Stimulated activated CD8-positive, alpha-beta memory T cell treated with anti-CD3 and anti-CD28 coated beads, Interleukin-12 subunit alpha, Interleukin-12 subunit beta, amount 100 ng/mL, for 24 hours (primary cell): ENCODE measurements around the gene LTBP1.
"Not testable (repeated sequence)": the region's sequence is repeated elsewhere in the genome, so short reads cannot be mapped to it uniquely, and the experiment has no call there.

Source experiments
- DNase-seq: peaks from one replicate; pipeline ENCODE4 v3.0.0-alpha.2; 2020; ENCODE audit errors: extremely low read depth

LTBP1 gene

GRCh38 chr2:33381301-33381858, 434.6 kb downstream of the LTBP1 start:
- no peak for DNase-seq

DNA sequence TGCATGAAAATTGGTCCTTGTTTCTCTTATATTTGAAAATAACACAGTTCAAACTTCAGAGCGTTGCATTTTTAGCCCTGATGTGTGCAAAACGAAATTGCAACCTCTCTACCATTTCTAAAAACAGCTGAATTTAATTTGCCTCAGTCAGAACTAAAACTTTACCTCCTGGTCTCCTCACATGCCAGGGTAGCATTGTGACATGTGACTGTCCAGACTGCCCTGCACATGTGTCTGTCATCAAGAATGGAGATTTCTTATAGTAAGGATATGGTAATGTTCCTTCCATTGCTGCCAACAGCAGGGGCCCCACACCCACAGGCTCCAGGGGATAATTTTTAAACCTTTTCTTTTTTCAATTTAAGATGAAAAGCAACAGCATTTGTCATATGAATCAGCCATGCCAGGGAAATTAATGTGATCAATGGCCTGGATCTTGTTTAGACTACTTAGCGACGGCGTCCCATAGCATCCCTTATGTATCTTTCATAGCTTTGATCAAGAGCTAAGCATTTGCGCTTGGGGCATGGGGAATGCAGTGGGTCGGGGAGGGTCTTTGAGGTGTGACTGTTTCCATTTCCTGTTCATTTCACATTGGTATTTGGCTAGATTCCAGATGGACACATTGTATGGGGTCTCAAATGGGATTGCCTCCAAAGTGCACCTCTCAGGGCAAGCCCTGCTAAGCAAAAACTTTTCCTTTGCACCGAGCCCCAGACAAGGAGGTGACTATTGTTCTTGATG, 437.3 kb downstream of the LTBP1 start:
- no peak for DNase-seq

GRCh38 chr2:33384599-33384961, 437.8 kb downstream of the LTBP1 start:
- DNase-seq: no peak

DNA sequence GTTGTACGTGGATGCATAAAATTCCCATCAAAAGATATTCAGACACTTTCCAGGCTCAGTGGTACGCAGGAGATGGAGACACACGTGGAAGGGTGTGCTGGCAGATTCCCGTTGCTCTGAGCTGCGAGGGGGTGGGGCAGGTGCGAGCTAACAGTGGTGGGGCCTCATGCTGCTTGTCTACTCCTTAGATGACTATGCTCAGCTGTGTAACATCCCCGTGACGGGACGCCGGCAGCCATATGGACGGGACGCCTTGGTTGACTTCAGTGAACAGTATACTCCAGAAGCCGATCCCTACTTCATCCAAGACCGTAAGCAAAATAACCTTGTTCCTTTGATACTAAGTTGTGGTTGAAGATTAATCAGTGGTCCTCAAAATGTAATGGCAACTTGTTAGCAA, 442.2 kb downstream of the LTBP1 start:
- DNase-seq: no peak

DNA sequence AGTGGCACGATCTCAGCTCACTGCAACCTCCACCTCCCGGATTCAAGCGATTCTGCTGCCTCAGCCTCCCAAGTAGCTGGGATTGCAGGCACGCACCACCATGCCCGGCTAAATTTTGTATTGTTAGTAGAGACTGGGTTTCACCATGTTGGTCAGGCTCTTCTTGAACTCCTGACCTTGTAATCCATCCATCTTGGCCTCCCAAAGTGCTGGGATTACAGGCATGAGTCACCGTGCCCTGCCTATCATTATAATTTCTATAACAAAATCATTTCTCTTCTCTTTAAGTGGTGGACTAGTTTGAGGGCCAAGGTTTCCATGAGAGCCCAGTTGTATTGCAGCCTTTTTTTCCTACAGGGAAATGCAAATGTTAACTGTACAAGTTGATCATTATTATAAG, 442.9 kb downstream of the LTBP1 start:
- not testable (repeated sequence) for DNase-seq

GRCh38 chr2:33391529-33392255, 444.9 kb downstream of the LTBP1 start:
- DNase-seq: no peak

- DNase-seq: no peak
Measured at GRCh38 chr2:33392366-33392765, 445.6 kb downstream of the LTBP1 start.

GRCh38 chr2:33395034-33395433, 448.3 kb downstream of the LTBP1 start:
- no peak for DNase-seq

DNA sequence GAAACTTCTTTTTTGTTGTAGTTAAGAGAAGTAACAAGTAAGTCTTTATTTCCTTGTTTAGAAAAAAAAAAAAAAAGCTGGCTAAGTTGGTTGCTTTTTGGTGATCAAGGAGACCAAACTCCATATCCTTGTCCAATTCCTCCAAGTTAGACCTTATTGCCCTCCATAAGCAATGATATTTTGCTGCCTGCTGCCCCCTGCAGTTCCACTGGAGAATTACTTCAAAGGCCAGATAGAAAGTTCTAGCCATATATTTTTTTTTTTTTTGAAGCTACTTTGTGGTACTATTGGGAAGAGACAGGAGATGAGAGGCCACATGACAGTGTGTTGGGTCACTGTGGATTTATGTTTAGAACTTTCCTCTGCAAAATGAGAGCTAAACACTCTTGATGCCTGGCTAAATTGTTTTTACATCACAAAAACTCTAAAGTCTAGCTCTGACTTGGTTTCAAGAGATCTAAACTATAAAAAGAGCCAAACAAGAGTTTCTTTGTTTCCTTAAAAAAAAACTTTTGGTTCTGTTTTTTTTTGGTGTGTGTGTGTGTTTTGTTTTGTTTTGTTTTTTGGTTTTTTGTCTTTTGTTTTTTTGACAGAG, 449.0 kb downstream of the LTBP1 start:
- DNase-seq: no peak

DNA sequence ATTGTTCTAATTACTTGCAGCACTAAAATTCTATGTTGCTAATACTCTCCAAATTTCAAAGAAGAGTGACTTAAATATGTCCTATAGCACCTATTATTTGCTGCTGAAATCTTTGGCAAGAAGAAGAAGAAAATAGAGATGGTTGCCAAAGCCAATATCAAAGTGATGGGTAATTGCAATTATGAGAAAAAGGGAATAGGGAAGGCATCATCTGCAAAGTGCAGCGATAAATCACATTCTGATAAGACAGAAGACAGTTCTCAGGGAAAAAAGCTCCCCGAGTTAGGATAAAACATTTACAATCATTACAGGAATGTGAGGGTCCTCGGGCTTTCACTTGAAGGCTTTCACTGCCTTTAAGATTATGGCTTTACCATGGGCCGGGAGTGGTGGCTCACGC, 457.6 kb downstream of the LTBP1 start:
- no peak for DNase-seq

DNA sequence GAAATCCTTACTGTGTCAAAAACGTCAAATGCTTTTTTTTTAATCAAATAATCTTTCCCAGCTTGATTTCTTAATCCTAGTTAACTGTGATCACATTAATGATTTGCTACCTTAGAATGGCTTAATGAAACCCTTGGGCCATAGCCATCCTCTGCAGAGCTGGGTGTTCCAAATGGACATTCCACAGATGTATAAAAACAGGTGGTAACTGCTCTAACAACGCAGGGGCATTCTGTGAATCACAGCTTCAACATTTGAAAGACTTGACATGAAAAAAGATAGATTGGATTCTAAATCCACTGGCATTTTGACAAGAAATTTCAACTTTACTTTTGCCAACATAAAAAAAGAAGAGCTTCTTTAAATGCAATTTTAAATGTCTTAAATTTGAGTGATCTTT, 459.9 kb downstream of the LTBP1 start:
- DNase-seq: no peak

- DNase-seq: no peak
Measured at GRCh38 chr2:33408109-33408508, 461.4 kb downstream of the LTBP1 start.

GRCh38 chr2:33409417-33409955, 462.7 kb downstream of the LTBP1 start:
- no peak for DNase-seq

DNA sequence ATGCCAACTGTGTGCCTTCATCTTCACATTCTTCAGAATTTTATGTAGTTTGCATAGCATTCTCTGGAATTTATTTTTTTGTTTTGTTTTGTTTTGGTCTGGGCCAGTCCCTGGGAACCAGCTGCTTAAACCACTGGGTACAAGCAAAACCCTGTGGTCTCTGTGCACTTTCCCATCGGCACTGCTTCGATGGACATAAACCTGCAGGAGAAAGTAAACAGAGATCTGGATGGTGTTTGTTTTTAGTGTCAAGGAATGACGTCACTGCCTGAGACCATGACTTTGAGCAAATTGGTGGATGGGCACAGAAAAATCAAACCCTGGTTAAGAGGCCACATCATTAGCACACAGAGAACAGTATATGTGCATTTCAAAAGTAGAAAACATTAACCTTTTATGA, 465.0 kb downstream of the LTBP1 start:
- DNase-seq: no peak

- DNase-seq: no peak
Measured at GRCh38 chr2:33412920-33413319, 466.2 kb downstream of the LTBP1 start.

GRCh38 chr2:33419581-33420200, 472.9 kb downstream of the LTBP1 start:
- no peak for DNase-seq

GRCh38 chr2:33420726-33421125, 474.0 kb downstream of the LTBP1 start:
- DNase-seq: no peak

DNA sequence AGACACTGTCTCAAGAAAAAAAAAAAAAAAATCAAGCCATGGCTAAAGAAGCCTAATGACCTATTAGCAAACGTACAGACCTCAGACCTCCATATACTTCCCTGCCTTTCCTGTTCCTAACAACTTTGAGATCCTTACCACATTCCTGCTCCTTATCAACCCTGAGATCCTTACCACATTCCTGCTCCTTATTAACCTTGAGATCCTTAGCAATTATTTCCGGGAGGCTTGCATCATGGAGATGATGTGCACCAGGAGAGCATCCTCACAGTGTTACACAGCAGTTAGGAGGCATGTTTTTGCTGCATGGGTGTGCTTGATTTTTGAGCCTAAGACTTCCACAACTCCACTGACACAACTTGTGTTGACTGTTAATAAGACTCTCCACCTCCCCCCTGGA, 475.1 kb downstream of the LTBP1 start:
- DNase-seq: no peak

- no peak for DNase-seq
Measured at GRCh38 chr2:33425161-33425560, 478.4 kb downstream of the LTBP1 start.

- no peak for DNase-seq
Measured at GRCh38 chr2:33425586-33426031, 478.9 kb downstream of the LTBP1 start.

GRCh38 chr2:33426666-33427231, 480.0 kb downstream of the LTBP1 start:
- no peak for DNase-seq

DNA sequence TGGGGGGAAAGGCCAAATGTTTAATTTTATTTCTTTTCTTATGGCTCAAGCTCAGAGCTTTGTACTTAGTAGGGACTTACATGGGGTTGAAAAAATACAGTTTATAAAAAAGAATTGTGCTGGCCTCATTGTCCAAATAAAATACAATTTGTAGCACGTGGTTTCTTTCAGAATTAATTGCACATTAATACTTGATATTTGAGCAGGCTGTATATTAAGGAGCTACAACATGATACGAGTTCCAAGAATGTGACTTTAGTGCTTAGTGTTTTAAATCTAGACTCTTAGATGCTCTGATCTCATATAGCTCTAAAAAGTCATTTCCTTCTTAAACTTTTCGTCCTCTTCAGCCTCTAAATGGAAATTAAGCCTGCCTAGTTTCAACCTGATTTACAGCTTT, 483.3 kb downstream of the LTBP1 start:
- no peak for DNase-seq
